HEK293 (cell line): Measurements from ENCODE around the gene RAB5IF.

ENCODE experiments used
- CTCF ChIP-seq: fragments of 450-650 bp; formaldehyde crosslinking; IDR thresholded peaks from 2 replicates; pipeline ENCODE4 v1.5.1; 2016; ENCODE audit warnings: missing biosample characterization, missing genetic modification characterization
- GLI2 ChIP-seq: fragments of 450-650 bp; formaldehyde crosslinking; IDR thresholded peaks from 2 replicates; pipeline ENCODE4; 2017; ENCODE audit warnings: missing biosample characterization, missing genetic modification characterization, low read depth, borderline replicate concordance
- KLF16 ChIP-seq: fragments of 450-650 bp; formaldehyde crosslinking; IDR thresholded peaks from 2 replicates; pipeline ENCODE4 v1.5.1; 2017; ENCODE audit warnings: missing biosample characterization, missing genetic modification characterization
- MEIS1 ChIP-seq: sonication (generic); formaldehyde crosslinking; IDR thresholded peaks from 2 replicates; pipeline ENCODE4 v1.8.1; 2022; ENCODE audit warnings: missing genetic modification reagents, mild to moderate bottlenecking, borderline replicate concordance
- ZNF140 ChIP-seq: fragments of 450-650 bp; formaldehyde crosslinking; IDR thresholded peaks from 2 replicates; pipeline ENCODE4 v1.5.1; 2016; ENCODE audit warnings: missing biosample characterization, missing genetic modification characterization
- ZNF175 ChIP-seq: fragments of 450-650 bp; formaldehyde crosslinking; IDR thresholded peaks from 2 replicates; pipeline ENCODE4 v1.5.1; 2016; ENCODE audit warnings: missing biosample characterization, missing genetic modification characterization
- ZNF202 ChIP-seq: fragments of 450-650 bp; formaldehyde crosslinking; IDR thresholded peaks from 2 replicates; pipeline ENCODE4 v1.5.1; 2016; ENCODE audit warnings: missing biosample characterization, missing genetic modification characterization, borderline replicate concordance
- ZNF24 ChIP-seq: fragments of 450-650 bp; formaldehyde crosslinking; IDR thresholded peaks from 2 replicates; pipeline ENCODE4 v1.5.1; 2016; ENCODE audit warnings: missing biosample characterization, missing genetic modification characterization
- ZNF585B ChIP-seq: fragments of 450-650 bp; formaldehyde crosslinking; IDR thresholded peaks from 2 replicates; pipeline ENCODE4 v1.5.1; 2016; ENCODE audit warnings: missing biosample characterization, missing genetic modification characterization
- ZNF670 ChIP-seq: fragments of 450-650 bp; formaldehyde crosslinking; IDR thresholded peaks from 2 replicates; pipeline ENCODE4 v1.5.1; 2016; ENCODE audit warnings: missing biosample characterization, missing genetic modification characterization, low read depth
- TF ChIP-seq, protein P1 (sequence below): fragments of 450-650 bp; formaldehyde crosslinking; IDR thresholded peaks from 2 replicates; pipeline ENCODE4 v1.5.1; 2016; ENCODE audit warnings: missing biosample characterization, missing genetic modification characterization
- TF ChIP-seq, protein P2 (sequence below): fragments of 450-650 bp; formaldehyde crosslinking; IDR thresholded peaks from 2 replicates; pipeline ENCODE4 v1.5.1; 2017; ENCODE audit warnings: missing biosample characterization, missing genetic modification characterization
- TF ChIP-seq, protein P3 (sequence below): fragments of 450-650 bp; formaldehyde crosslinking; IDR thresholded peaks from 2 replicates; pipeline ENCODE4 v1.5.1; 2017; ENCODE audit warnings: missing biosample characterization, missing genetic modification characterization

DNA sequence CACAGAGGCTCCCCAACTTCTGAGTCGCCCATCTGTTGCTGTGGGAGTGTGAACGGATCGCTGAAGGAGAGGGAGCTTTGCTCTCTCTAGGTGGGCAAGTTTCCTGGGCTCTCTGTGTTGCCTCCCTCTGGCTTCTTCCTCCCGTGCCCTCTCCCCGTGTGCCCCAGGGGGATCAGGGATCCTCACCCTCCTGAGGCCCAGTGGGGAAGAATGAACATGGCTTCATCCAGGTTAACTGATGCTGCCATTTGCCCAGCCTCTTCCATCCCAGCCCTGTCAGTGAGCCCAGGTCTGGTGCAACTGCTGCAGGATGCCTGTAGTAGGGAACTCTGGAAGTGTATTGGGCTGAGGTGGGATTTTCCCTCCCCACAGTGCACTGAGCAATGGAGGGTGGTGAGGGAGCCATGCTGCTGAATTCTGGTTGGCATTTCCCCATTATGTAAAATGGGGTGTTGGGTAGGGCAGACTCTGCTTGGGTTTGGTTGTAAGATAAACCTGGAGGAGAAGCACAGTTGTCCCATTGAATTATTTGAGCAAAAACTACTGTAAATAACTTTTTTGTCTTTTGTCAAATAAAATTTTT, 12.1 kb upstream of the RAB5IF start:
- TF ChIP-seq CTCF (tag by site-specific recombination), result no peak
- no peak for TF ChIP-seq MEIS1 (CRISPR knock-in tag)
- TF ChIP-seq ZNF585B, result no peak
- no peak for TF ChIP-seq ZNF24 (tag by site-specific recombination)
- TF ChIP-seq, protein P1, sequence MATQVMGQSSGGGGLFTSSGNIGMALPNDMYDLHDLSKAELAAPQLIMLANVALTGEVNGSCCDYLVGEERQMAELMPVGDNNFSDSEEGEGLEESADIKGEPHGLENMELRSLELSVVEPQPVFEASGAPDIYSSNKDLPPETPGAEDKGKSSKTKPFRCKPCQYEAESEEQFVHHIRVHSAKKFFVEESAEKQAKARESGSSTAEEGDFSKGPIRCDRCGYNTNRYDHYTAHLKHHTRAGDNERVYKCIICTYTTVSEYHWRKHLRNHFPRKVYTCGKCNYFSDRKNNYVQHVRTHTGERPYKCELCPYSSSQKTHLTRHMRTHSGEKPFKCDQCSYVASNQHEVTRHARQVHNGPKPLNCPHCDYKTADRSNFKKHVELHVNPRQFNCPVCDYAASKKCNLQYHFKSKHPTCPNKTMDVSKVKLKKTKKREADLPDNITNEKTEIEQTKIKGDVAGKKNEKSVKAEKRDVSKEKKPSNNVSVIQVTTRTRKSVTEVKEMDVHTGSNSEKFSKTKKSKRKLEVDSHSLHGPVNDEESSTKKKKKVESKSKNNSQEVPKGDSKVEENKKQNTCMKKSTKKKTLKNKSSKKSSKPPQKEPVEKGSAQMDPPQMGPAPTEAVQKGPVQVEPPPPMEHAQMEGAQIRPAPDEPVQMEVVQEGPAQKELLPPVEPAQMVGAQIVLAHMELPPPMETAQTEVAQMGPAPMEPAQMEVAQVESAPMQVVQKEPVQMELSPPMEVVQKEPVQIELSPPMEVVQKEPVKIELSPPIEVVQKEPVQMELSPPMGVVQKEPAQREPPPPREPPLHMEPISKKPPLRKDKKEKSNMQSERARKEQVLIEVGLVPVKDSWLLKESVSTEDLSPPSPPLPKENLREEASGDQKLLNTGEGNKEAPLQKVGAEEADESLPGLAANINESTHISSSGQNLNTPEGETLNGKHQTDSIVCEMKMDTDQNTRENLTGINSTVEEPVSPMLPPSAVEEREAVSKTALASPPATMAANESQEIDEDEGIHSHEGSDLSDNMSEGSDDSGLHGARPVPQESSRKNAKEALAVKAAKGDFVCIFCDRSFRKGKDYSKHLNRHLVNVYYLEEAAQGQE (tag by site-specific recombination), result no peak
- no peak for TF ChIP-seq GLI2 (tag by site-specific recombination)
- TF ChIP-seq, protein P2, sequence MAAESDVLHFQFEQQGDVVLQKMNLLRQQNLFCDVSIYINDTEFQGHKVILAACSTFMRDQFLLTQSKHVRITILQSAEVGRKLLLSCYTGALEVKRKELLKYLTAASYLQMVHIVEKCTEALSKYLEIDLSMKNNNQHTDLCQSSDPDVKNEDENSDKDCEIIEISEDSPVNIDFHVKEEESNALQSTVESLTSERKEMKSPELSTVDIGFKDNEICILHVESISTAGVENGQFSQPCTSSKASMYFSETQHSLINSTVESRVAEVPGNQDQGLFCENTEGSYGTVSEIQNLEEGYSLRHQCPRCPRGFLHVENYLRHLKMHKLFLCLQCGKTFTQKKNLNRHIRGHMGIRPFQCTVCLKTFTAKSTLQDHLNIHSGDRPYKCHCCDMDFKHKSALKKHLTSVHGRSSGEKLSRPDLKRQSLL (tag by site-specific recombination), result no peak
- TF ChIP-seq ZNF175 (tag by site-specific recombination), result no peak
- no peak for TF ChIP-seq KLF16 (tag by site-specific recombination)
- TF ChIP-seq ZNF670, result no peak
- TF ChIP-seq, protein P3, sequence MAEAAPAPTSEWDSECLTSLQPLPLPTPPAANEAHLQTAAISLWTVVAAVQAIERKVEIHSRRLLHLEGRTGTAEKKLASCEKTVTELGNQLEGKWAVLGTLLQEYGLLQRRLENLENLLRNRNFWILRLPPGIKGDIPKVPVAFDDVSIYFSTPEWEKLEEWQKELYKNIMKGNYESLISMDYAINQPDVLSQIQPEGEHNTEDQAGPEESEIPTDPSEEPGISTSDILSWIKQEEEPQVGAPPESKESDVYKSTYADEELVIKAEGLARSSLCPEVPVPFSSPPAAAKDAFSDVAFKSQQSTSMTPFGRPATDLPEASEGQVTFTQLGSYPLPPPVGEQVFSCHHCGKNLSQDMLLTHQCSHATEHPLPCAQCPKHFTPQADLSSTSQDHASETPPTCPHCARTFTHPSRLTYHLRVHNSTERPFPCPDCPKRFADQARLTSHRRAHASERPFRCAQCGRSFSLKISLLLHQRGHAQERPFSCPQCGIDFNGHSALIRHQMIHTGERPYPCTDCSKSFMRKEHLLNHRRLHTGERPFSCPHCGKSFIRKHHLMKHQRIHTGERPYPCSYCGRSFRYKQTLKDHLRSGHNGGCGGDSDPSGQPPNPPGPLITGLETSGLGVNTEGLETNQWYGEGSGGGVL (tag by site-specific recombination), result no peak
- TF ChIP-seq ZNF202 (tag by site-specific recombination), result no peak
- TF ChIP-seq ZNF140, result no peak
